C4-2B (cell line): Measurements from ENCODE around the gene CTXND2.
"Not testable (repeated sequence)": the region's sequence is repeated elsewhere in the genome, so short reads cannot be mapped to it uniquely, and the experiment has no call there.

Source experiments
- H3K27ac ChIP-seq: fragments of 450-650 bp; 2 replicates; pipeline ENCODE4 v1.5.1; 2017
- ZFX ChIP-seq: fragments of 450-650 bp; IDR thresholded peaks from 2 replicates; pipeline ENCODE4 v1.6.1; 2017
- TF ChIP-seq, protein P1 (sequence below): fragments of 450-650 bp; conservative IDR thresholded peaks from 2 replicates; pipeline ENCODE4 v1.5.1; 2017; ENCODE audit warnings: mild to moderate bottlenecking

Gene CTXND2

DNA sequence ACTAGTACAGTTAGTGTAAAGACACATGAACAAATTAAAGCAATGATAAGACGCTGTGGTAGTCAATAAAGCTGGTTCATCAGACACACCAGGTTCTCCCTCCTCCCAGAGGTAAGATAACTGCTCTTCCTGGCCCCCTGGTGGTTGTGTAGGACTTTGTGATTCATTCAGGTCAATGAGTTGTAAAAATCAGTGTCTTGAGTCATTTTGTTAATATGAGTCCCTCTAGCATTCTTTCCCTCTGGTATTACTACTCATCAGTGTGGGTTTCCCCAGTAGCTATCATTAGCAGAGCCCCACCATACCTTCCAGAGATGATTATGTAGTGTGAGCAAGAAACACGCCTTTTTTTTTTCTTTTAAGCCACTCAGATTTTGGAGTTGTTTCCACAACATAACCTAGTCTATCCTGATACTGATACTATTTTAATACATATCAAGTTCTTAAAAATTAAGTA lies 35.6 kb downstream of the CTXND2 start:
- H3K27ac ChIP-seq = no peak overlapping the region
- TF ChIP-seq ZFX = no peak
- TF ChIP-seq, protein P1, sequence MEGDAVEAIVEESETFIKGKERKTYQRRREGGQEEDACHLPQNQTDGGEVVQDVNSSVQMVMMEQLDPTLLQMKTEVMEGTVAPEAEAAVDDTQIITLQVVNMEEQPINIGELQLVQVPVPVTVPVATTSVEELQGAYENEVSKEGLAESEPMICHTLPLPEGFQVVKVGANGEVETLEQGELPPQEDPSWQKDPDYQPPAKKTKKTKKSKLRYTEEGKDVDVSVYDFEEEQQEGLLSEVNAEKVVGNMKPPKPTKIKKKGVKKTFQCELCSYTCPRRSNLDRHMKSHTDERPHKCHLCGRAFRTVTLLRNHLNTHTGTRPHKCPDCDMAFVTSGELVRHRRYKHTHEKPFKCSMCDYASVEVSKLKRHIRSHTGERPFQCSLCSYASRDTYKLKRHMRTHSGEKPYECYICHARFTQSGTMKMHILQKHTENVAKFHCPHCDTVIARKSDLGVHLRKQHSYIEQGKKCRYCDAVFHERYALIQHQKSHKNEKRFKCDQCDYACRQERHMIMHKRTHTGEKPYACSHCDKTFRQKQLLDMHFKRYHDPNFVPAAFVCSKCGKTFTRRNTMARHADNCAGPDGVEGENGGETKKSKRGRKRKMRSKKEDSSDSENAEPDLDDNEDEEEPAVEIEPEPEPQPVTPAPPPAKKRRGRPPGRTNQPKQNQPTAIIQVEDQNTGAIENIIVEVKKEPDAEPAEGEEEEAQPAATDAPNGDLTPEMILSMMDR = peak; percentile 91

DNA sequence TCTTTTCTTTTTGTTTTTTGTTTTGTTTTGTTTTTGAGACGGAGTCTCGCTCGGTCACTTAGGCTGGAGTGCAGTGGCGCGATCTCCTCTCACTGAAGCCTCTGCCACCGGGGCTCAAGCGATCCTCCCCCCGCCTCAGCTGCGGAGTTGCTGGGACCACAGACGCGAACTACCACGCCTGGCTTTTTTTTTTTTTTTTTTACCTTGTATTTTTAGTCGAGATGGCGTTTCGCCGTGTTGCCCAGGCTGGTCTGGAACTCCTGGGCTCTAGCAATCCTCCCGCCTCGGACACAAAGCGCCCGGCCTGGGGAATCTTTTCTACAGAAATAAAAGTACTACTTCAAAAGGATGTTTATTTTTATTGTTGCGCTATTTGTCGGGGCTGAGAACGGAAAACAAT lies 38.1 kb downstream of the CTXND2 start:
- H3K27ac ChIP-seq = peak overlapping the region; percentile 81; the same call in 1 of the 2 replicates
- TF ChIP-seq, protein P1 = no peak
- TF ChIP-seq ZFX = no peak

- TF ChIP-seq ZFX = no peak
- TF ChIP-seq, protein P1 = peak; percentile 8; the same call in 1 of the 2 replicates
- peak within 1 kb of the TSS; percentile 81 for H3K27ac ChIP-seq
These were observed 39.3 kb downstream of the CTXND2 start, which contains the start of gene SETDB1 for GRCh38 chr1:150926097-150926741. Gene SETDB1 (plus strand): TSS chr1:150926363. CDS start chr1:150927715, 1,352 bp downstream.

DNA sequence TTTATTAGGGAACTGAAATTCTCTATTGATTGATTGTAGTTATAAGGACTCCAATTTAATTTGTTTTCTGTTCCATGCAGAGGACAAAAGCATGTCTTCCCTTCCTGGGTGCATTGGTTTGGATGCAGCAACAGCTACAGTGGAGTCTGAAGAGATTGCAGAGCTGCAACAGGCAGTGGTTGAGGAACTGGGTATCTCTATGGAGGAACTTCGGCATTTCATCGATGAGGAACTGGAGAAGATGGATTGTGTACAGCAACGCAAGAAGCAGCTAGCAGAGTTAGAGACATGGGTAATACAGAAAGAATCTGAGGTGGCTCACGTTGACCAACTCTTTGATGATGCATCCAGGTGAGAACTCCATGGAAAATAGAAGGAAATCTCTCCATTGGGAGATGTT lies 40.7 kb downstream of the CTXND2 start:
- TF ChIP-seq ZFX = no peak
- no peak overlapping the region for H3K27ac ChIP-seq

DNA sequence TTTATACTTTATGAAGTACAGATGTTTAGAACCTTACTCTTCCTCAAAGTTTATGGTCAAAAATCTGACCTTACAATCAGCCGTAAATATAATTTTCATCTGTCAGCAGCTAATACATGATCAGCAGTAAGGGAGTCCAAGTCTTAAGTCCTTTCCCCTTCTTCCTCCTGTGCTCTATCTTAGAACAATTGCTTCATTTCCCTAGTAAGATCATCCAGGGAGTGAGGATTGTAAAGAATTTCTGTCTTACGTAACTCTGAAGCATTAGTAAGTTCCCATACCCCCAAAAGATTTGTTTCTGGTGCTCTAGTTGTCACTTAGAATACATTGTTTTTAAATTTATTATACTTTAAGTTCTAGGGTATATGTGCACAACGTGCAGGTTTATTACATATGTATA lies 41.4 kb downstream of the CTXND2 start:
- TF ChIP-seq, protein P1 = no peak
- TF ChIP-seq ZFX = no peak
- no peak overlapping the region for H3K27ac ChIP-seq

- H3K27ac ChIP-seq = not testable (repeated sequence)
These were observed 41.8 kb downstream of the CTXND2 start for GRCh38 chr1:150928775-150929174.

DNA sequence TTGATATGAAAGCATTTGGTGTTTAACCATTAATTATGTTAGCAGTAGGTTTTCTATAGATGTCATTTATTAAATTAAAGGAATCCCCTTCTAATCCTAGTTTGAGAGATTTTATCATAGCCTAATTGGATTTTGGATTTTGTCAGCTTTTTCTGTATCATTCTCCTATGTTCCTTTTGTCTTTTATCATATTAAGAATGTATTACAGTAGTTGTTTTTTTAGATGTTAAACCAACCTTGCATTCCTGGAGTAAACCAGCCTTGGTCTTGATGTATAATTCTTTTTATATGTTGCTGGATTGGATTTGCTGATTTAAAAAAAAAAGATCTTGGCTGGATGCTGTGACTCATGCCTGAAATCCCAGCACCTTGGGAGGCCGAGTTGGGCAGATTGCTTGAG lies 44.8 kb downstream of the CTXND2 start:
- TF ChIP-seq, protein P1 = no peak
- no peak for TF ChIP-seq ZFX
- no peak overlapping the region for H3K27ac ChIP-seq

DNA sequence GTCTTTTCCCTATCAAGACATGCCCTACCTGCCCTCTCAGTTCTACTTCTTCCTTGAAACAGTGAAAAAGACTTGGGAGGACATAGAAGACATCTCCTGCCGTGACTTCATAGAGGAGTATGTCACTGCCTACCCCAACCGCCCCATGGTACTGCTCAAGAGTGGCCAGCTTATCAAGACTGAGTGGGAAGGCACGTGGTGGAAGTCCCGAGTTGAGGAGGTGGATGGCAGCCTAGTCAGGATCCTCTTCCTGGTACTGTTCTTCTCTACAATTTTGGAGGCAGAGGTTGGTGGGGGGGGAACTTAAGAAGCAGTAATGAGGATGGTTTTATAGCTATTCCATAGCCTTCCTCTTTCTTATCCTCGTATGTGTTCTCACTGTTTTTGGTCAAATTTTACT lies 57.9 kb downstream of the CTXND2 start:
- H3K27ac ChIP-seq = no peak overlapping the region
- TF ChIP-seq ZFX = no peak
- TF ChIP-seq, protein P1 = no peak
